NCI-H1694 (cell line): ENCODE measurements around the gene WDR45B.
"Not testable (repeated sequence)": the region's sequence is repeated elsewhere in the genome, so short reads cannot be mapped to it uniquely, and the experiment has no call there.

Source experiments
- DNase-seq: peaks from one replicate; lab custom pipeline; 2025; lab: John Stamatoyannopoulos, UW

Gene WDR45B

GRCh38 chr17:82582709-82583108 is 65.5 kb downstream of the WDR45B start:
- DNase-seq, result no peak

- no peak for DNase-seq
Observed at GRCh38 chr17:82582213-82582612, 66.0 kb downstream of the WDR45B start.

- DNase-seq, result not testable (repeated sequence)
Observed at GRCh38 chr17:82579969-82580368, 68.3 kb downstream of the WDR45B start.

GRCh38 chr17:82577300-82577699 is 70.9 kb downstream of the WDR45B start:
- DNase-seq, result no peak

GRCh38 chr17:82575581-82576221 is 72.5 kb downstream of the WDR45B start:
- DNase-seq, result not testable (repeated sequence)

GRCh38 chr17:82574041-82574440 is 74.2 kb downstream of the WDR45B start:
- DNase-seq, result no peak

- no peak for DNase-seq
Observed at GRCh38 chr17:82571855-82572254, 76.4 kb downstream of the WDR45B start.

- no peak for DNase-seq
Observed at GRCh38 chr17:82570277-82570676, 78.0 kb downstream of the WDR45B start.

GRCh38 chr17:82569621-82570020 is 78.6 kb downstream of the WDR45B start:
- DNase-seq, result no peak

- DNase-seq, result no peak
Observed at GRCh38 chr17:82568997-82569393, 79.2 kb downstream of the WDR45B start.

- no peak for DNase-seq
Observed at GRCh38 chr17:82567286-82567685, 81.0 kb downstream of the WDR45B start.

GRCh38 chr17:82566129-82566960 is 81.9 kb downstream of the WDR45B start:
- DNase-seq, result no peak

- DNase-seq, result no peak
Observed at GRCh38 chr17:82565551-82565950, 82.7 kb downstream of the WDR45B start.
